ENCODE data around the gene AMIGO1.
A peak's percentile ranks its signal among the peaks of the same experiment; 100 is the strongest.

The AMIGO1 gene

GRCh38 chr1:109501644-109502363 lies 7.7 kb downstream of the AMIGO1 start:
- no peak for DNase-seq

DNA sequence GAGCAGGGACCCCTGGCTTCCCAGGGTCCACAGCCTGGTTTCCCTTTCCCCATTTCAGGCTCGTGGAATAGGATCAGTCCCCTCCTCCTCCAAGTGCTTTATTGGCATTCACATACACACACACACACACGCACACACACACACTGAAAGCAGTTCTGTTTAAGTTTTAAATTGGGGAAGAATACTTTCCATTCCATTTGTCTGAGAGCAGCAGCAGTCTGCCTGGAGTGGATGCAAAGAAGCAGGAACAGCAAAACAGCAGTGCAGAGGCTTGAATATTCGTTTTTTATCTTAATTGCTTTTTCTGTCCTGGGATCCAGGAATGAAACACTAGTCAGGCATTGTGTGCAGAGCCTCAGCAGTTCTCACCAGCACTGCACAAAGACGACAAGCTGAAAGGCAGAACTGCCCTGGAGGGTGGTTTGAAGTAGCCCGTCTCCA lies 8.6 kb downstream of the AMIGO1 start:
- no peak for DNase-seq

- no peak for DNase-seq
Measured at GRCh38 chr1:109499661-109500536, 9.6 kb downstream of the AMIGO1 start.

DNA sequence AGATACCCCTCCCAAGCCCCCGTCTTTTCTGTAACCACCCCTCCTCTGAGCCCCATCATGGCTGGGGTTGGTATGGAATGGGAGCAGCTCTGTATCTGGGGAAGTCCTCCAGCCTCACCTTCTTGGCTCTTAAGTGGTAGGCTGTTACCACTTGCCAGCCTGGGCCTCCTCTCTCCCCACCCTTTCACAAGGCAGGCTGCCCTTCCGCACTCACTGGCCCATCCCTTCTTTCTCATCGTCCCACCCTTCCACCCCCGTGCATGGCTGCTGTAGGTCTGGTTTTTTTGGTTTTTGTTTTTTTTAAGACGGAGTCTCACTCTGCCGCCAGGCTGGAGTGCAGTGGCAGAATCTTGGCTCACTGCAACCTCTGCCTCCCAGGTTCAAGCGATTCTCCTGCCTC lies 10.4 kb downstream of the AMIGO1 start:
- DNase-seq: no peak

- DNase-seq: no peak
Measured at GRCh38 chr1:109498161-109498801, 11.2 kb downstream of the AMIGO1 start.

GRCh38 chr1:109497449-109498160 lies 11.9 kb downstream of the AMIGO1 start:
- DNase-seq: no peak

GRCh38 chr1:109495738-109496137 lies 13.8 kb downstream of the AMIGO1 start:
- DNase-seq: no peak

- DNase-seq: peak; percentile 67
Measured at GRCh38 chr1:109493805-109494539, 15.6 kb downstream of the AMIGO1 start, which contains the start of gene CYB561D1. CYB561D1 (plus strand) TSS chr1:109494094; CDS start chr1:109494140, 46 bp downstream.

GRCh38 chr1:109493227-109493626 lies 16.3 kb downstream of the AMIGO1 start:
- no peak for DNase-seq

DNA sequence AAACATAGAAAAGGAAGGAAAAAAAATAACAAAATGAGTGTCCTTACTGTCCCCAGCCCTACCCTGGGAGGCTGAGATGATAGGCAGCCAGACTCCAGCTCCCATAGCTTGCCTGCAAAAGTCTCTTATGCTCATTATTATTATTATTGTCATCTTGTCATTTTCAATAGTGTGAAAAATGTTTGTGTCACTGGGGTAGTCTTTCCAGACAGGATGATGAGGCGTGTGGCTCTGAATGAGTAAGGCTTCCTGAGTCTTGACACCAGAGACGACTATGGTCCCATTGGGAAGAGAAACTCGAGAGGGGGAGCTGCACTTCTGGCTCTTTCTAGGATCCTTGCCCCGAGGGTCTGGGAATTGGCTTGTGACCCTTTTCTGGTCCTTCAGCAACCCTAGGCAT lies 16.7 kb downstream of the AMIGO1 start:
- no peak for DNase-seq

DNA sequence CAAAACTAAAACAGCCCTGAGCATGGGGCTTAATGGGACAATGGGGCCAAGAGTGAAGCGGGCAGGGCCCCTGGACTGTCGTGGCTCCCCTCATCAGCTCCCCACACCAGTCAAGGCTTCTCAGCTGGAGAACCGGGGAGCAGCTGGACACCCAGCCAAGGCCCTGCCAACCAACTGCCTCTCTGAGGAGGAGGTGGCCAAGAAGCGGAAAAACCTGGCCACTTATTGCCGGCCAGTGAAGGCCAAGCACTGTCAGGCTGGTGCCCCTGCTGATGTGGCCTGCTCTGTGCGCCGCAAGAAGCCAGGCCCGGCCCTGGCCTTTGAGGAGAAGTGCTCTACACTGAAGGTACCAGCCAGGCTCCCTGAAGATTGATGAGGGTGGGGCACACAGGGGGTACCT lies 18.2 kb downstream of the AMIGO1 start:
- no peak for DNase-seq

- DNase-seq: no peak
Measured at GRCh38 chr1:109490934-109491302, 18.6 kb downstream of the AMIGO1 start.

- peak; percentile 35 for DNase-seq
Measured at GRCh38 chr1:109490029-109490933, 19.2 kb downstream of the AMIGO1 start.

- no peak for DNase-seq
Measured at GRCh38 chr1:109488696-109489095, 20.8 kb downstream of the AMIGO1 start.

DNA sequence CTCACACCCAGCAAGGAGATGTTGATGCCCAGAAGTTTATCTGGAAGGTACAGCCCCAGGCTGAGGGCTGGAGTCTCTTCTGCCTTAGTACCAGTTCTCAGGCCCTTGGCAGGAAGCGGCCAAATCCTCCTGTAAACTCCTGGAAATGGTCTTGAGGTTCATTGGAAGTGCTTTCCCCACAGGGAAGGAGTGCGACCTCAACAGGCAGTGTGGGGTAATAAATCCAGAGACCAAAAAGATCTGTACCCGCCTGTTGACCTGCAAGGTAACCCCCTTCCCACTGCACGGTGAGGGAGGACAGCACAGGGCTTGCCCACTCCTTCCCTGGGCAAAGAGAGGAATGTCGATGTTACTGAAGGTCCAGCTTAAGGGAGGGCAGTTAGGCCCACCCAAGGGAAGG lies 21.3 kb downstream of the AMIGO1 start:
- DNase-seq: no peak

DNA sequence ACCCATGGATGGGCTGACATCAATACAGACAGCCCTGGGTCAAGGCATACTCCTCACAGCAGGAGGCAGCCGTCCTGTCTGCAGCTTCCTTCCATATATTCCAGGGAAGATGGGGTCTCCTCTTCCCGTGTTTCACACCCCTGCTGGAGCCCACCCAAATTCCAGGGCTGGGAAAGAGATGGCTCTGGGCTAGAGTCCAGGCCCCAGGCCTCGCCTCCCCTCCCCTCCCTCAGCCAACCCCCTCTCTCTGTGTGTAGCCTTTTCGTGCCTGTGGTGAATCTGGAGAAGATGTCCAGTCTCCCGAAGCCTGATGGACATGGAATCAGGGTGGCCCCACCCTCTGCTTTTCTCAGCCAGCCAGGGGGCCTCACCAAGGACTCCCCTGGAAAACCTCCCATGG lies 22.3 kb downstream of the AMIGO1 start:
- DNase-seq: no peak

DNA sequence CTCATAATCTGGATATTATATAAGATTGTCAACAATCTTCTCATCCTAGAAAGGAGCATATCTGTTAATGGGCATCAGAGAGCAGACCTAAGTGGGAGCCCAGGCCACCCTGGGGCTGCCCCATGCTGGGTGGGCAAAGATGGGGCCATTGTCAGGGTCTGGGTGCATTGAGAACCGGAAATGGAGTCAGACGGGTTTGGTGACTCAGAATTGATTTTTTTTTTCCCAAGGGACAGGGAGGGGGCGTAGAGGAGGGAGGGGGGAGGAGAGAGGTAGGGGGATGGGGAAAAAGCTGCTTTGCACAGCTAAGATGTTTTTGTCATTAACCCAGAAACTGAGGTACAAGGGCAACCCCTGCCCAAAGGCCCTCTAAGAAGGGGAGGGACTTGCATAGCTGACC lies 24.5 kb downstream of the AMIGO1 start:
- no peak for DNase-seq

DNA sequence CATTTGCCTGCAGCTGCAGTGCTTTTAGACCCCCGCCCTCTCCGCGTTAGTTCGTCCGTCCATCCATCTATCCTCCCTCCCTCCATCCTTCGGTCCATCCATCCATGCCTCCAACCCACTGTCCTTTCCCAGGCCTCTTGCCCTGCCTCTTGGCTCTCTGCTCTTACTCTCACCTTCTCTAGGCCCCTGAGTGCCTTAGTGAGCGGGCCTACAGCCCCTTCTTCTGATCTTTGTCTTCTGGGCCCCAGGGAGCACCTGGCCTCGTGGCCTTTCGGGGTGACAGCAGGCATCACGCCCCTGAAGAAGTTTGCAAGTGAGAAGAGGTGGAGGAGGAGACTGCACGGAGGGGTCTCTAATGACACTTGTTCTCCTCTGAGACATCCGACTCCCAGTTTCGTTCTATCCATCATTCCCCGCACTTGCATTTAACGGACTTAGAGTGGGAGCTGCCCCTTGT lies 25.0 kb downstream of the AMIGO1 start:
- no peak for DNase-seq

DNA sequence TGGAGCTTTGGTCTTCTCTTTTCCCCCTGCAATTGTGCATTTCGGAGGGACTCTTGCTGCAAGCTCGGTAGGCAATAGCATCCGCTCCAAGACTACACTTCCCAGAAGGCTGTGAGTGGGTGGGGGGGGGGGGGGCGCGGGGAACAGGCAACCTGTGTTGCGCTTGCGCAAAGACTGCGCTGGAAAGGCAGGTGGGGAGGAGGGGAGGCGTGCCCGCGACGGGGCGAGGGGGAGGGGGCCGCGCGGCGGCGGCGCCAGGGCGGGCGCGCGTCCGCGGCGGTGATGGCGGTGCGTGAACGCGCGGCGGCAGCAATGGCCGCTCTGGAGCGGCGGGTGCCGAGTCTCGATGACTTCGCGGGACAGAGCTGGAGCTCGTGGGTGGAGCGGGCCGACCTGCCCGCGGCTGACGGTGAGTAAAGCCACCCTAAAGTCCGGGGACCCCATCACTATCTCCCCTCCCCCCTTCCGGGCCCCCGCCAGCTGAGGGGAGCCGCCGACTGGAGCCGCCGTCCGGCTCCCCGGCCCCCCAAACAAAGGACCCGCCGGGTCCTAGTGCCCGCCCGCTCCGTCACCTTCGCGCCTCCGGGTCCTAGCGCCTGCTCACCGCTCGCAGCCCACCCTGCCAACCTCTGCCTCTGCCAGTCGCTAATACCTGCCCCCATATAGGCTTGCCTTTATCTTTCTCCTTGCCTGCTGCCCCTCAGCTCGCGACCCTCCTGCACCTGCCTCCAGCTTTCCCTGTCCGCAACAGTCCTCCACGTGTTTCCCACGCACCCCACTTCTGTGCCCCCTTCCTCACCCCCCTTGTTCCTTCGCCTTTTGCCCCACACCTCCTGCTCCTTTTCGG lies 25.6 kb downstream of the AMIGO1 start, which contains the start of gene ATXN7L2:
TSS of gene ATXN7L2 (plus strand) at position 234 of the 847 bp plus-strand sequence. CDS start at position 283, 49 bp downstream.
- DNase-seq: peak; percentile 64
